HG03469 (cell line): ENCODE data around the gene PPP1R9A.

Experiments used
- ATAC-seq: cut with Tn5 transposase; IDR thresholded peaks from one replicate; pipeline ENCODE4 v1.9.1; 2021; ENCODE audit warnings: mild to moderate bottlenecking, moderate library complexity, moderate number of reproducible peaks; ENCODE audit not compliant: unreplicated experiment

The PPP1R9A gene

DNA sequence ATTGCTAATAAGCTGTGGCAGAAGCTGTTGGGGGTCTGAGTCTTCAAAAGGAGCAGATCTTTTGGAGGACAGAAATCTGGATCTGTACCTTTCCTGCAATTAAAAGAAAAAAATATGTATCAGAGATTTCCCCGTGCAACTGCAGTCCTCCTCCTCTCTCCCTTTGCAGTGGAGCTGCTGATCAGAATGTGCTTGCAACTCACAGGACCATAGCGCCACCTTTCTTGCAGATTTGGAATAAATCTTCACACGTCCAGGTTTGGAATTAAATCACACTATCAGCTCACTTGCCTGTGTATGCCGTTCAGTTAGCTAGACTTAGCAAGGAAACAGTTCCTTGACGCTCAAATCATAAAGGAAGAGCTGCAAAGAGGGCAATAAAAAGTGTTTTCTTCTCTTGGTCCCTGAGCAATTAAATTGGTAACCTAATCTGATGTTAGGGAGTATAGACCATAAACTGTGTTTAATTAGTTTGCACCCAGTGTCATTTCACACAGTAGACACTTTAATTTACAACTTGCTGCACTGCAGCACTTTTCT is 339.5 kb downstream of the PPP1R9A start:
- peak; percentile 67 for ATAC-seq

DNA sequence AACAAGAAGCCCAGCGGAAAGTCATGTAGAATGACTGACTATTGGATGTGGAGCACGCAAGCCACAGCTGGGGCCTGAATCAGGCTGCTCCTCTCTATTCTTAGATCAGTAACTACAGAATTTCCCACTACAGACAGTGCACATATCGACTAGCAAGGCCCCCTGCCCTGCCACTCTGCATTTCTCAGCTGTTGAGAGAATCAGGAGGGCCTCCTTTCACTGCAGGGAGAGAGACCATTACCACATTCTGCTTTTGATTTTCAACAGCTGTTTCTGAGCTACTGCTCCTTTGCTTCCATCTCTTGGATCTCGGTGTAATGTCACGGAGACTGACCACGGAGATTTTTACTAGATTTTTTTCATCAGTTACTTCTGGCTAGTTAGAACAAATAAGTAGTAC is 343.2 kb downstream of the PPP1R9A start:
- no peak for ATAC-seq

DNA sequence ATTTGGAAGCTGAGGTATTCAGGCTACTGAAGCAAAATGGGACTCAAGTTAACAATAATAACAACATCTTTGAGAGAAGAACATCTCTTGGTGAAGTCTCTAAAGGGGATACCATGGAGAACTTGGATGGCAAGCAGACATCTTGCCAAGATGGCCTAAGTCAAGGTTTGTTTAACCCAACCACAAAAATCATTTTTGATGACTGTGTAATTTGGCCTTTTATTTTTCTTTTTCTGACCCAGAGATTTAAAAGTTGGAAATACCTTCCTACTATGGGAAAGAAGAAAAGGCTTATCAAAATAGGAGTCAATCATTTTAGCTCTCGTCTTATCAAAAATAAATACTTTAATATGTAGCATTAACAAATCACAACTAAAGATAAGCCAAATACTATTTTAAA is 344.6 kb downstream of the PPP1R9A start:
- ATAC-seq = no peak

GRCh38 chr7:95253986-95254385 is 346.6 kb downstream of the PPP1R9A start:
- ATAC-seq = no peak

DNA sequence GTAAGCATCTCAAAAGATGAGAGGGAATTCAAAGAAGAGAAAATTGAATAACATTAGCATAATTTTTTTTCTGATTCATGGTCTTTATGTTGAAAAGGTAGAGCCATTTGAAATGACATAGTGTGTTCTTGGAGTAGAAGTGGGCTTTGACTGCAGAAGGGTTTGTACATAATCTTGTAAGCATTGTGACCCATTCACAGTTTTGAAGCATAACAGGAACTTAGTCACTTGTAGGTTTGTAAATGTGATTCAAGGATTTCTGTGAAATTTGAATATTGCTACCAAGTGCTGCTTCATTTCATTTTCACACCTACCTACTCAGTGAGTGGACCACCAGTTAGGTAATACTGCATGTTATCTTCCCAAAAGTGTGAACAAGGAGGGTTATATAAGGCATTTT is 348.3 kb downstream of the PPP1R9A start:
- no peak for ATAC-seq

DNA sequence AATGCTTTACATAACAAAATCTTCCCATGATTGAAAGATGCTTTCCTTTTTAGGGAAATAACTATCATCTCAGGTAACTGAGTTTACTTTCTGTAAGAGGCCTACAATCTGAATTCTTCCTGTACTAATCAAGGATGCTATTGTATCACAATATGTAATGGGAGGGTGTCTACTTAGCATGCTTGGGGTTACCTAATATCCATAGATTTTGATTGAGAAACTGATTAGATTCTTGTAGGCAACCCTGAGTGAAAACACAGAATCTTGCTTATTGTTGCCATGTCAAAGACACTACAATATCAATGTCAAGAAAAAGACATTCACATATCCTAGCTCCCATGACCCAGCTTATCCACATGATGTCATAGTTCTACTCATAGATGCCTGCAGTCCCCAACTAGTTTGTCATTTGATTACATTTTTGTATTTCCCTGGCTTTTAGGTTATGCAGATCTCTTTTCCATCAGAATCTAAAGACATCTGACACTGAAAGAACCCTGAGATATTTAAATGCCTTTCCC is 354.6 kb downstream of the PPP1R9A start:
- no peak for ATAC-seq

DNA sequence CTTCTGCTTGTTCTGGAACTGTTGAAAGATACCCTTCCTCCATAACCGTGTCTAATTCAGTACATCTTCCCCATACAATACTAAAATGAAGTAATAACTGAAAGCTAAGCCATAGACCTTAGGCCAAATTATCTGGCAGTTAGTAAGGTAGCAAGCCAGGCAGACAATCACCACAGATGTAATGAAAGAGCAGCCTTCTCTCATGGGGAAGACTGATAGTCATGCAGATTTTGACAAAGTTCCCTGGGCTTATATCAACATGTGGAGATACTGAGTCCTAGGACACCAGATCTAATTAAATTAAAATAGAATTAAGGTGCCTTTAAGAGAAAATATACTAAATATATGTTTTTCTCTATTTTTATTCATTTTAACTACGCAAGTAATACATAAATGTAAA is 355.5 kb downstream of the PPP1R9A start:
- no peak for ATAC-seq

DNA sequence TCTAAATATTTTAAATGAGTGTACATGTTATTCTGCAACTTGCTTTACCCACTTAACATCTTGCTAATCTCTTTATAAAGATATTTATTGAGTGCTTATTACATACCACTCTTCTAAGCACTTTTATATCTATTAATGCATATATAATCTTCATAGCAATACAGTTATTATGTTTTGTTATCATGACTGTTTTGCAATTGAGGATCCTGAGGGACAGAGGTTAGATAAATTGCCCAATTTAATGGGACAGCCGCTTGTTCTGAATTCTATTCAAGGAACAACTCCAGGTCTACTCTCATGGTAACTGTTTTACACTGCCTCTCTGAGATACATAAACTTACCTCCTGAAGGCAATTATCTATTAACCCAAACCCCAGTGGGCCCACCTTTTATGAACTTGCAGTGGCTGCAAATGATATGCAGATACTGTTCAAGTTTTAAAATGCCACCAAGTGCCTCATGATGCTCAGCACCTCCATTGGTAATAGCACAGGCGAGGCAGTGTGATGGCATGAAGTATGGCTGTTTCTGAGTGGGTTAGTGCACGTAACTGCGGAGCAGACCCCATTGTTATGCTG is 356.5 kb downstream of the PPP1R9A start:
- no peak for ATAC-seq

- no peak for ATAC-seq
Observed at GRCh38 chr7:95264363-95264891, 357.0 kb downstream of the PPP1R9A start.

- no peak for ATAC-seq
Observed at GRCh38 chr7:95265634-95266033, 358.2 kb downstream of the PPP1R9A start.

DNA sequence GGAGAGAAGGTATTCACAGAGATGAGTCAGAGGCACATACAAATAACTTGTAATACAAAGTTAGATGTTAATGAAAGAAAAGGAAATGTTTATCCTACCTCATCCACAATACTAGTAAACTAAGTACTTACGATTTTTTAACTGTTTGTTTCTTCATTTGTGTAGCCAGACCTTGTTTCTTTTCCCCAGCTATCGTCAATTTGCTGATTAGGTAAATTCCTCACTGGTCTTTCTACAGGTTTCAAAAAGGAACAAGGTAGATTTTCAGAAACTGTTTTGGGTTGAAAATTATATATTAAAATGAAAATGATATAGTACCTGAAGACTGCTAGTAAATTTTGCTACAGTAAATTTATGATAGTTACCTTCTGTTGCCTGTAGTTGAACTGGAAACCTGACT is 360.4 kb downstream of the PPP1R9A start:
- no peak for ATAC-seq

GRCh38 chr7:95269640-95270039 is 362.2 kb downstream of the PPP1R9A start:
- ATAC-seq = no peak

GRCh38 chr7:95276114-95276513 is 368.7 kb downstream of the PPP1R9A start:
- ATAC-seq = no peak

- no peak for ATAC-seq
Observed at GRCh38 chr7:95279417-95279816, 372.0 kb downstream of the PPP1R9A start.

GRCh38 chr7:95286096-95286495 is 378.7 kb downstream of the PPP1R9A start:
- no peak for ATAC-seq

DNA sequence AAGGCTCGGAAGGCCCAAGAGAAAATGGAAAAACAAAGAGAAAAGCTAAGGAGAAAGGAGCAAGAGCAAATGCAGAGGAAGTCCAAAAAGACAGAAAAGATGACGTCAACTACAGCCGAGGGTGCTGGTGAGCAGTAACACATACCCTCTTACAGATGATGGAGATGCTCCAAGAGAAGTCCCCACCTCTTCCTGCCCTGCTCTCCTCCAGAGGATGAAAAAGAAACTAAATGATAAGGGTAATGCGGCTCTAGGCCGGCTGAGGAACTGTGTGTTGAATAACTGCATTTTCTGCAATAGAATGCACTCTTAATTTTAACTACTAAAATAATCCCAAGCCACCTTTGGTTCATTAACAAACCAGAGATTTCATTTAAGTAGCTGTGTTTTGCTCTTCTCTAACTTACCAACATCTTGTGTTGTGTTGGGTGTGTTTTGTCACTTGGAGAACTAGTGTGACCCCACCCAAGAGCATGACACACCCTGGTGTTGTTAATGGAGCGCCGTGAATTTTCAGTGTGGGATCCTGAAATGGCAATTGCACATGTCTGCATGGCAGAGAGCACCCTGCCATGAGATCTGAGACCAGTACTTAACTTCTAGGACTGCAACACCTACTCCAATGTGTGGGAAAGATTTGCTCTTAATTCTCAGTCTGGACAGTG is 382.9 kb downstream of the PPP1R9A start:
- ATAC-seq = no peak

DNA sequence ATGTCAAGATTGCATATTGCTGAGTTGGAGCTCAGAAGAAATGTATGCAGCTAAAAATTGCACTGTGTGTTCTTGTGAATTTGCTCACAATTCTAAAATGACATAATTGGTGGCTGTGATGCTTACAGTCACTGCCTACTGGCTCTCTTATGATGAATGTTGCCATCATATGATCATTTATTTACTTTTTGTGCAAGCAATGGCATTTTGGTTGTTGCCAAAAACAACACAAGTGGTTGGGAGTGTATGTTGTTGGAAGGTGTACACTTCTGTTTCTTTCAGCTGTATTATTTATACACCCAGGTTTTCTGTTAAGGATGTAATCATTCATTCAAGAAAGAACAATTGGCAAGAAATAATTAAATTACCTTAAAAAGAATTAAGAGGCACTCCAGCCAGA is 388.0 kb downstream of the PPP1R9A start:
- ATAC-seq = no peak

GRCh38 chr7:95296456-95296855 is 389.1 kb downstream of the PPP1R9A start:
- no peak for ATAC-seq

- no peak for ATAC-seq
Observed at GRCh38 chr7:95297041-95297440, 389.6 kb downstream of the PPP1R9A start.

GRCh38 chr7:95298091-95298490 is 390.7 kb downstream of the PPP1R9A start:
- no peak for ATAC-seq

DNA sequence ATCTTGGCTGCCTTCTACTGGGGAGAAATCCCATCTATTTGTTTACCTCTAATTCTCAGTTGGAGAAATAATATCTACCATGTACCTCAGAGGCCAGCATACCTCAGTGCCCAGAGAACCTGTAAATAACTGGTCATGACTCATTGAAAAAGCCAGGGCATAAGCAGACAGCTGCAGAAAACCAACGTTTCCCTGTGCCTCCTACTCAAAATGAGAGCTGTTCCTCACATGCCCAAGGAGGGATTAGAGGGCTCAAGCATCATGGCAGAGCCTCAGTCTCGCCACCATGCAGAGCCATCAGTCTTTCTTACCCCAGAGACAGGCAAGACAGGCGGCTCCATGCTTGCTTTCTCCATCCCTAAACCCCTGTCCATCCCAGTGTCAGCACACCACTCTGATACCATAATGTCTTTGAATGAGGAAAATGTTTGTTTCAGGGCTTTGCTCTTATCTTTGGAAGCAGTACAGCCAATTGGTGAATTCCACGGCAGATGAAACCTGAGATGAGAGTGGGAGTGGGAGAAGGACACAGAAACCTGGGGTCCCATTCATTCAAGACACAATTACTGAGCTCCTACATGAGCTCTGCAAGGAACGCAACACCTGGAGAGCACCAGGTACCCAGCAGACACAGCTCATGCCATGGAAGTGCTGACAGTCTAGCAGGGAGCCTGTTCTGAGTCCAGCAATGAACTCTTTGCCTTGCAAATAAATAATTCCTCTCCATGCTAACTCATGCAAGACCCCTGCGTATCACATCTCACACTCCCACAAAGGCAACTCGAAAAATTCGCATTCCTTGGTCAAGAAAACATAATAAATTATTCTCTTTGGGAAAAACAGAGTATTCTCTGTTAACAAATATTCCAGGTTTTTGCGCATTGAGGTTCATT is 395.9 kb downstream of the PPP1R9A start:
- no peak for ATAC-seq
